SU-DHL-6 (cell line): ENCODE data around the gene PPEF2.
"Not testable (repeated sequence)": the region's sequence is repeated elsewhere in the genome, so short reads cannot be mapped to it uniquely, and the experiment has no call there.

Source experiments
- H2AFZ ChIP-seq: fragments of 200-600 bp; sonication (generic); 2 replicates; pipeline ENCODE4 v1.6.1; 2014; ENCODE audit warnings: low read depth, mild to moderate bottlenecking, moderate library complexity, mixed read lengths, antibody characterized with exemption, low read length; ENCODE audit not compliant: severe bottlenecking
- H3F3A ChIP-seq: fragments of 200-600 bp; shearing (Covaris generic); 2 replicates; pipeline ENCODE4 v1.6.0; 2016; ENCODE audit warnings: antibody characterized with exemption, mild to moderate bottlenecking; ENCODE audit not compliant: insufficient read depth
- H3K27ac ChIP-seq: fragments of 200-600 bp; sonication (generic); 2 replicates; pipeline ENCODE4 v1.5.1; 2016; ENCODE audit warnings: low read depth, mild to moderate bottlenecking, low read length, moderate library complexity, mixed read lengths
- H3K27me3 ChIP-seq: fragments of 200-600 bp; sonication (generic), shearing (Covaris generic); 2 replicates; pipeline ENCODE4 v1.6.0; 2014; ENCODE audit warnings: mild to moderate bottlenecking, low read length
- H3K36me3 ChIP-seq: fragments of 200-600 bp; sonication (generic); 2 replicates; pipeline ENCODE4 v1.6.1; 2014; ENCODE audit warnings: mild to moderate bottlenecking, low read length, mixed read lengths
- H3K4me2 ChIP-seq: fragments of 300-600, 200-600 bp; shearing (Covaris generic), sonication (generic); 2 replicates; pipeline ENCODE4 v1.6.0; 2014; ENCODE audit warnings: low read length, low read depth, mild to moderate bottlenecking; ENCODE audit not compliant: poor library complexity, severe bottlenecking
- H3K4me3 ChIP-seq: fragments of 200-600 bp; sonication (generic); 2 replicates; pipeline ENCODE4 v1.5.1; 2014; ENCODE audit warnings: antibody characterized with exemption, low read length, mild to moderate bottlenecking, mixed read lengths; ENCODE audit not compliant: insufficient read depth, poor library complexity, severe bottlenecking
- H3K79me2 ChIP-seq: fragments of 200-600 bp; sonication (generic); 2 replicates; pipeline ENCODE4 v1.6.1; 2014; ENCODE audit warnings: mild to moderate bottlenecking, low read length, moderate library complexity; ENCODE audit not compliant: insufficient read depth
- H3K9ac ChIP-seq: fragments of 200-600 bp; sonication (generic); 2 replicates; pipeline ENCODE4 v1.7.0; 2014; ENCODE audit warnings: mild to moderate bottlenecking, low read length
- H3K9me2 ChIP-seq: fragments of 200-600 bp; sonication (generic); replicated peaks from 2 replicates; pipeline ENCODE4 v1.6.1; 2014; ENCODE audit warnings: low read length; ENCODE audit not compliant: insufficient read depth
- H3K9me3 ChIP-seq: fragments of 200-600 bp; sonication (generic); 2 replicates; pipeline ENCODE4 v1.6.1; 2014; ENCODE audit warnings: low read length, mixed read lengths; ENCODE audit not compliant: insufficient read depth
- H4K20me1 ChIP-seq: fragments of 200-600 bp; sonication (generic); 2 replicates; pipeline ENCODE4 v1.6.1; 2014; ENCODE audit warnings: low read depth, mild to moderate bottlenecking, antibody characterized with exemption, low read length, moderate library complexity, mixed read lengths
- CTCF ChIP-seq: fragments of 200-600 bp; sonication (generic); IDR thresholded peaks from one replicate; pipeline ENCODE4 v1.5.1; 2017; ENCODE audit warnings: antibody characterized with exemption, mild to moderate bottlenecking, low read length, moderate library complexity; ENCODE audit not compliant: insufficient read depth, poor library complexity, severe bottlenecking
- EZH2phosphoT487 ChIP-seq: fragments of 200-600 bp; sonication (generic), shearing (Covaris generic); conservative IDR thresholded peaks from 2 replicates; pipeline ENCODE4 v1.6.1; 2018; ENCODE audit warnings: mild to moderate bottlenecking, antibody characterized with exemption, low read length, moderate library complexity, mixed read lengths

PPEF2 gene

DNA sequence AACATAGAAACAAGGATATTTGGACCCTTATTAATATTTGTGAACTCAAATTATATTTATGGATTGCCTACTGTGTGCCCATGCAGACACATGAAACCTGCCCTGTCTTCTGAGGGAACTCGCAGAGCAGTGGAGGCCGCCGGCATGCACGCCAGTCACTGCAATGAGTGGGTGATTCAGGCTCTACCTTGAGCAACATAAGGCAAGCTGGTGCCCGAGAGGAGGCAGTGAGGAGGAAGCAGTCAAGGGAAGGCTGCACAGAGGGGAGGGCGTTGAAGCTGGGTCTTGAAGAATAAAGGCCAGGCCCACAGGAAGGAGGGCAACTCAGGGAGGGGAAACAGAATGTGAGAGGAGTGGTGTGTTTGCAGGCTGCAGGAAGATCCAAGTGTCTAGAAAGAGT is 52.8 kb downstream of the PPEF2 start:
- no peak overlapping the region for H3K9ac ChIP-seq
- no peaks in the 10 kb centered on the region for H3K27me3 ChIP-seq
- no peaks in the 10 kb centered on the region for H3F3A ChIP-seq
- no peak overlapping the region for H2AFZ ChIP-seq
- H3K4me2 ChIP-seq, result no peak overlapping the region
- no peaks in the 10 kb centered on the region for H3K9me2 ChIP-seq
- H4K20me1 ChIP-seq, result no peaks in the 10 kb centered on the region
- no peaks in the 10 kb centered on the region for H3K9me3 ChIP-seq
- H3K4me3 ChIP-seq, result no peak overlapping the region
- H3K79me2 ChIP-seq, result no peaks in the 10 kb centered on the region
- no peak overlapping the region for H3K27ac ChIP-seq
- TF ChIP-seq CTCF (no peak), EZH2phosphoT487 (no peak)
- no peaks in the 10 kb centered on the region for H3K36me3 ChIP-seq

DNA sequence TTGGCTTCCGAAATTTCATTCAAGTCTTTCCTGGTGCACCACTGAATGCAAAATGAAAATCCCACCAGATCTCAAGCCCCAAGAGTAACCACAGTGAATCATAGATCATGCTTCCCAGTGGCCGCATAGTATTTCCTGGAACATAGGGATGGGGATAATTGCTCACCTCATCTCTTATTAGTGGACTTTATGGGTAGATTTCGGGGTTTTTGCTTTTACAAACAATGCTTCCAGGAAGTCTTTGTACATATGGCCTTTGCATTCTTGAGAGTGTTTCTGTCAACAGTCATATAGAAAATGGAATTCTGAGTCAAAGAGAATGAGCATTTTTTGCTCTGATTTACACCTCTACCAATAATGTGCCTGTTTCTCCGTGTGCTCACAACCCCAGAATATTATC is 53.4 kb downstream of the PPEF2 start:
- no peaks in the 10 kb centered on the region for H3K9me3 ChIP-seq
- no peak overlapping the region for H3K9ac ChIP-seq
- no peaks in the 10 kb centered on the region for H4K20me1 ChIP-seq
- no peaks in the 10 kb centered on the region for H3F3A ChIP-seq
- H3K4me2 ChIP-seq, result no peak overlapping the region
- no peak overlapping the region for H3K4me3 ChIP-seq
- no peaks in the 10 kb centered on the region for H3K79me2 ChIP-seq
- TF ChIP-seq EZH2phosphoT487 (no peak), CTCF (no peak)
- no peaks in the 10 kb centered on the region for H3K36me3 ChIP-seq
- H3K27ac ChIP-seq, result no peak overlapping the region
- H3K9me2 ChIP-seq, result no peaks in the 10 kb centered on the region
- no peak overlapping the region for H2AFZ ChIP-seq
- no peaks in the 10 kb centered on the region for H3K27me3 ChIP-seq

DNA sequence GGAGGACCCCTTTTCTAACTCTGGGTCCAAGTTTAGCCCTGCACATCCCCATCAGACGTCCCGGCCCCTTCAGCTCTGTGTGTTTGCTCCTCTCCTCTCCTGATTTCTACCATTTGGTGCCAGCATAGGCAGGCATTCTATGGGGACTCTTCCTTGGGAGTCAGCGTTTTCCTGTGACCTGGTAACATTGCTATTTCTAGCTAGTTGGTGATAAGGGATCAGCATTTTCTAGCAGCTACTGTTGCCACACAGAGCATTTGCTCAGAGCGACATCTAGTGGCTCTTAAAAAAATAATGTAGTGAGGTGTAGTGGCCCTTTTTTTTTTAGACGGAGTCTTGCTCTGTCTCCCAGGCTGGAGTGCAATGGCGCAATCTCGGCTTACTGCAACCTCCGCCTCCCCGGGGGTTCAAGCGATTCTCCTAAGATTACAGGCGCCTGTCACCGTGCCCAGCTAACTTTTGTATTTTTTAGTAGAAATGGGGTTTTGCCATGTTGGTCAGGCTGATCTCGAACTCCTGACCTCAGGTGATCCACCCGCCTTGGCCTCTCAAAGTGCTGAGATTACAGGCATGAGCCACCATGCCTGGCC is 54.0 kb downstream of the PPEF2 start:
- H3K27ac ChIP-seq, H3F3A ChIP-seq, H2AFZ ChIP-seq, H4K20me1 ChIP-seq, H3K9me2 ChIP-seq, H3K36me3 ChIP-seq, H3K27me3 ChIP-seq, H3K4me2 ChIP-seq, H3K9ac ChIP-seq, H3K4me3 ChIP-seq, H3K79me2 ChIP-seq, H3K9me3 ChIP-seq: not testable (repeated sequence)
- TF ChIP-seq CTCF, result peak; percentile 14
